Globus pallidus (tissue), 1 donor: ENCODE measurements around the gene OAF.
A peak's percentile ranks its signal among the peaks of the same experiment; 100 is the strongest.
"Not testable (repeated sequence)": the region's sequence is repeated elsewhere in the genome, so short reads cannot be mapped to it uniquely, and the experiment has no call there.

ENCODE experiments used
- DNase-seq: peaks from one replicate; pipeline ENCODE4 v3.0.0-alpha.2; 2015; ENCODE audit warnings: low spot score

OAF gene

DNA sequence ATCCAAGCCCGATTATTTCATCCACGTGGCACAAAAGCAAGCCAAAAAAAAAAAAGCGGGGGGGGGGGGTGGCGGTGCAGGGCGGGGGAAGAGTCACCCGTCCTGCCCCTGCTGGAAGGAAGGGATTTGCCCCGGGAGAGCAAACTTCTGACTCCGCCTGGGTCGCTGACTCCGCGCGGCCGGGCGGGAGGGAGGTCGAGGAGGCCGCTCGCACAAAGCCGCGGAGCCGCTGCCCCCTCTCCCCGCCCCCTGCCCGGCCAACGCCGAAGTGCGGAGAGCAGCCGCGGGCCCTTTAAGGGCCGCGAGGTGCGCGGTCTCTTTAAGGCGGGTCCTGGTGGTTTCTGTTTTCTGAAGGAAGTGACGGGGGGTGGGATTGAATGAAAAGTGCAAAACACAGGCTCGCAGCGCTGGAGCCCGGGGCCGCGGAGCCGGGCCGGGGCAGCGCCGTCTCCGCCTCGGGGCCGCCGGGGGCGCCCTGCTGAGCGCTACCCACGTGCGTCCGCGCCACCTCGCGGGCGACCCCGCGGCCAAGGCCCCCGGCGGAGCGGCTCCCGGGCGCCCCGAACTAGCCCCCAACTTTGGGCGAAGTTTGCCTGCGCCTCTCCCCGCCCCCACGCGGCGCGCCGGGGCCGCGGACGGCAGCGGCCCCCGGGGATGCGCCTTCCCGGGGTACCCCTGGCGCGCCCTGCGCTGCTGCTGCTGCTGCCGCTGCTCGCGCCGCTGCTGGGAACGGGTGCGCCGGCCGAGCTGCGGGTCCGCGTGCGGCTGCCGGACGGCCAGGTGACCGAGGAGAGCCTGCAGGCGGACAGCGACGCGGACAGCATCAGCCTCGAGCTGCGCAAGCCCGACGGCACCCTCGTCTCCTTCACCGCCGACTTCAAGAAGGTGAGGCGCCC is at the start of gene OAF:
OAF (plus strand) TSS at position 407 of the 896 bp plus-strand sequence; CDS start at position 655, 248 bp downstream.
- DNase-seq, result peak; percentile 73

DNA sequence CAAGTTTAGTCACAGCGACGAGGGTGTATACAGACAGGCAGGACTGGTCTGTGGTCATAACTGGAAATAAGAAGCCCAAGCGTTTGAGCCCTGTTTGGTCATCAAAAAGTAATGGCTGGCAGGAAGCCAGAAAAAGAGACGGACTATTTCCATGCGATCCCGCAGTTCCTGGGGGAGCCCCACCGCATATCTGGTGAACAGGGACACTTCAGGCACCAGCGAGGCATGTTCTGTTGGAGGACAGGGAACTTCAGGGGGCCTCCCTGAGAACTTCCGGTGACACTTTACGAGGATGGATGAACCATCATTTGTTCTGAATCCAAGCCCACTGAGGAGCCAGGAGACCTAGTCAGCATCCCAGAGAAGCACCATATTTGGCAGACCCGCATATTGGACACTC is 43.2 kb upstream of the OAF start:
- no peak for DNase-seq

DNA sequence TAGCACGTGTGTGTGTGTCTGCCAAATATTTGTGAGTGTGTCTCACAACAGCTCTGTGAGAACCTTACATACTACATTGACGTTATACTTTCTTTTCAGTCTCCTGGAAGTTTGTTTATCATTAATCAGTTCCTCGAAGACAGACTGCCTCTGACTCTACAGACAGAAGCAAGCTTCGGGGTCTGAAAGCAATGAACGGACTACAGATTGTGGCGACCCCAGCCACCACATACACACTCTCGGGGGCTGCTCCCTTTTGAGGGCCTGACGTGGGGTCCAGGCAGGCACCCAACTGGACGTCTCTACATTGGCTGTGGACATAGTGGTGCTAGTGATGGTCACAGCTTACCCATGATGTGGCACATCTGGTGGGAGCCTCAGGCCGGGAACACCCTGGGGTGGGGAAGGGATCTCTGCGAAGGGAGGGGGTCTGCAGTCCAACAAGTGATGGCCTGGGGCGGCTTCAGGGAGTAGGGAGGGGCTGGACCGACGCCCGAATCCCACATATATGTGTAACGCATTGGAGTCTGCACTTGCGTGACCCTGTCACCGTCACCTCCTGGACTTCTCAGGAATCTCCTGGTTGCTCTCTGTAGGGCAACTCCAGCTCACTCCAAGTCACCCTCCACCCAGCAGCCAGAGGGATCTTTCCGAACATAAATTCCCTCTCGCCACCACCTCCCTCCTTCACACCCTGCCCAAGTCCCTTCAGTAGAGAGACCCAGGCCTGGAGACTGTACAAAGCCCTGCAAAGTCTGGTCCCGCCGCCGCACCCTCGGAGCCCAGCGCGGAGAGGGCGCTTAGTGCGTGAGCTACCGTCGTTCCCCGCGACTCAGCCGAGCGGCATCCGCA is 42.5 kb upstream of the OAF start:
- DNase-seq, result no peak

DNA sequence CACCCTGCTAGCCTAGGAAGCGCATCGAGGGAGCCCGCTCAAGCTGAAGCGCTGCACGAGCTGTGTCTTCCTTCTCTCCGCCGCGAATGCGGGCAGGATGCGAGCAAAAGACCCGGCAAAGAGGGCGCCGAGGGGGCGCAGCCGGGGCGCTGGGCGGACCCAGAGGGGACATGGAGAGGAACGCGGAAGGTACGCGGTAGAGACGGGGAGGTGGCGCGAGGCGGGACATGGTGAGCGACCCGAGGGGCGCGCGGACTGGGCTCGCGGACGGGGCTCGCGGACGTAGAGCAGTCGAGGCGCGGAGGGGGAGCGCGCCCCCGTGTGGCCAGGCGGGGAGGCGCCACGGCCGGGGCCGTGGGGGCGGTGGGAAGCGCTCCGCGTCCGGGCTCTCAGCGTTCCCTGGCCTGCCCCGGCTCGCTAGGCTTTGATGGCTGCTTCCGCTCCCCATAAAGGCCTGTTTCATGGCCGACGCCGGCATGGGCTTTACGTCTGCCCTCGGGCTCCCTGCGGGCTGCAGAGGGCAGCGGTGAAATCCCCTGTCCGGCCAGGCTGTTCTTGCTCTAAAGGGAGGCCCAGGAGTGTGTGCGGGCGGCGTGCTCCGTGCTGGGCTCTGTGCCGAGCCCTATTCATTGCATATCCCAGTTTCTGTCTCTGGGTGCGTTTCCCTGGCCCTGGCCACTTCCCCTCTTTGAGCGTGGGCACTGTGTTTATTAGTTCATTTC is 41.7 kb upstream of the OAF start:
- peak; percentile 67 for DNase-seq

DNA sequence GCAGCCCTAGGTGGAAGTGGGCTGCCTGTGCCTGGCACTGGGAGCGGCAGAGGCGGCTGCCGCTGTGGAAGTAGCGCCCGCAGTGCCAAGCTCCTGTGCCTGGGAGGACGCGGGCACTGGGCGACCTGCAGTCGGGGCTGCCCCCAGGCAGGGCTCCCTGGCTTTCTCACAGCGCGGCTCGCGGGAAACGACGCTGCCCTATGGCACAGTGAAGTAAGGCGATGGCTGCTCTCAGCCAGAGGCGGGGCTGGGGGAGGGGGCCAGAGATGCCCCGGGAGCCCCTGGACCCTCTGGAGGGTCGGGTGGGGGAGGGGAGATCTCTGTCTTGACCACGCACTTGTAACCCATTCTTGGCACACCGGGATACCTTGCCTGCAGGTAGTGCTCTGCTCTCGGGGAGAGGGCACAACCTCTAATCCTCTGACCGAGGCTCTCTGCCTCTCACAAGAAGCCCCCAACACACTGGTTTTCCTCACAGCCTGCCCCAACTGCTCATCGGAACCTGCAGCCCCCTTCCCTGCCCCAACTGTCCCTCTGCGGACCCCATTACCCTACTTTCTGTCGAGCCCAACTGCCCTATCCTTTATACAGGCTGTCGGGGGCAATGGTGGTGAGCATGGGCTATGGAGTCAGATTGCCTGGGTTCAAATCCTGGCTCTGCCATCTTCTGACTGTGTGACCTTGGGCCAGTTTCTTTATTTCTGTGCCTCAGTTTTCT is 40.7 kb upstream of the OAF start:
- no peak for DNase-seq

DNA sequence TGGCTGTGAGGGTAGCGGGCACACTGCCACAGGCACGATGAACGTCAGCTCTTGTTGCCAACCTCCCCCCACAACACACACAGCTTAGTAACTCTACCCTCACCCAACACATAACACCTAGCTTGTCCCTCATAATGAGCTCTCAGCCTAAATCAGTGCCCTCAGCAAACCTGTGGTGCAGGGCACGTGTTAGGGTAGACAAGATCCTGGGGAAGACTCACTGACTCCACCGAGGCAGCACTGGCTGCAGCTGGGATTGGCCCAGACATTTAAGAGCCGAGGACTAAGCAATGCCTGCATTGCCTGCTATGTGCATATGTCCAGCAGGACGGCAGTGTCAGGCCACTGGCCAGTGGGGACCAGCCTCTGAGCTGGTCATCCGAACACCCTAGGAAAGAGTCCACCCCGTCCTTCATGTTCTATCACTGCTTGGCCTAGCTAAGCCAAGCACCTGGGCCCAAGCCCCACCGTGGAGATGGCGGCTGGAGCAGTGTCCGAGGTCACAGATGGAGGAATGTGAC is 40.0 kb upstream of the OAF start:
- no peak for DNase-seq

DNA sequence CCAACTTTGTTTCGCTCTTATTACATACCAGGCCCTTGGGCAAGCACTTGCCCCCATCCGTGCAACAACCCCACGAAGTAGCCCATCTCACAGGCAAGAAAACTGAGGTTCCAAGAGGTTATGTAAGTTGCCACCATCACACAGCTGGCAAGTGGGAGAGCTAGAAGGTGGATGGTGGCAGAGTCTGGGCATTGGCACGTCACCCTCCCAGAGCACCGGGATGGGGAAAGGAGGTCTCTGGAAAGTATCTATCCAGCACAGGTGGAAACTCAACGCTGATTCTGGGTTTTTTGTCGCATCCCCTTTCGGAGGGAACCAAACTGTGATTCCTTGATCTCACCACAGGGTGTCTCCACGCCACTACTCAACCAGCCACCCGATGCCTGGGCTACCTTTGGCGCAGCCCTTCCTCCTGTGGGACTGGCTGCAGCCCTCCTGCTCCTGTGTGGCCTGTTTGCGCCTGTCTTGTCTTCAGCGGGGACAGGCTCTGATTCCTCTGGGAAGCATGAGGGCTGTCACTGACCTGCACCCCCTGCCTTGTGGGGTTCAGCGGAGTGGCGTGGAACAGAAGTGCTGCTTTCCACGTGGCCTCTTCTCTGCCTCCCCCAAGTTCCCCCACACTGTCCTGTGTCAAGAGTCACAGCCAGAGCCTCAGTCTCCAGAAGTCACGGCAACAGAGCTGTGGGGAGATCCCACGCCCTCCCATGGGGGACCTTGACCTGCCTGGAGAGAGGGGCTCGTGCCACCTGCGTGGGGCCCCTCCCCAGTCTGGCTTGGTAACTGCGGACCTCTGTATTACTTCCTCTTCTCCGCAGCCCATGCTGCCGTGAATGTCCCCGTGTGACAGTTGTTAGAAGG is 38.5 kb upstream of the OAF start:
- peak; percentile 54 for DNase-seq

DNA sequence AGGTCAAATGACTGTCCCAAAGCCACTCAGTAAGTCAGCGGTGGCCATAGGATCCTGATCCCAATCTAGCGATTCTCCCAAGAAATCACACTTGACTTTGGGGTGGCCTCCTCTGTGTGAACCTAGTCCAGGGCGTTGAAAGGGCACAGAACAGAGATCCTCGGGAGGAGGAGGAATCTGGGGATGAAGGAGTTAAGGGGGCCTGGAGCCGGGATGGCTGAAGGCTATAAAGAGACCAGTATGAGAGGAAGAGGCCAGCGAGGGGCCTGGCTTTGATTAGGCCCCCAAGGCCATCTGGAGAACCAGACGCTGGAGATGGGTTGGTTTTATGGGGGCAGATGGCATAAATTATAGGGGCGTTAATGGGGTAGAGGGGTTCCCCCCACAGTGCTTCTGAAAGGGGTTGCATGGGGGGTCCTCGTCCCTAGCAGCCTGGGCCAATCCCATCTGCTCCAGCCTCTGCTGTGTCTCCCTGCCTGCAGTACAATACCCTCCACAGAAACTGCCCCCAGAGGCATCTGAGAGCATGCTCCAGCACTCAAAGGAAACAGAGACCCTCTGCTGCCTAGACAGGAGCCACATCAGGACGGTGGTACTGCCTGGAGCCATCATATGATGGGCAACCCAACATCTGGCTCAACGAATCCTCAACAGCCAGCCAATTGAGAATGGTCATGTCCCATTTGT is 37.7 kb upstream of the OAF start:
- no peak for DNase-seq

DNA sequence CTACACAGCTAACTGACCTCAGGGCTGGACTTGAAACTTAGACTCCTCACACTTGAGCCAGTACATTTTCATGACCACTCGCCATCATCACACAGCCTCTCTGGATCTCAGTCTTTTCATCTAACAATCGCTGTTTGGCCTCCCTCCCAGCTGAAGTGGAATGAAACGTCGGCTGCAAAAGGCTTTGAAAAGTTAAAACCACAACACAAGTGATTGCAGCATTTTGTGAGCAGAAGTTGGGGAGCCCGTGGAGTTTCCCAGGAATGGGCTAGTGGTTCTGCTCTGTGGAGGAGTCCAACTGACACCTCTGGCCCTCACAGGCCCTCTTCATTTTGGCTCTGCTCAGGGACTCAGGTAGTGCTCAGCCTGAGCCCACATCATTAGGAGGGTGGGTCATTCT is 37.0 kb upstream of the OAF start:
- DNase-seq, result no peak

DNA sequence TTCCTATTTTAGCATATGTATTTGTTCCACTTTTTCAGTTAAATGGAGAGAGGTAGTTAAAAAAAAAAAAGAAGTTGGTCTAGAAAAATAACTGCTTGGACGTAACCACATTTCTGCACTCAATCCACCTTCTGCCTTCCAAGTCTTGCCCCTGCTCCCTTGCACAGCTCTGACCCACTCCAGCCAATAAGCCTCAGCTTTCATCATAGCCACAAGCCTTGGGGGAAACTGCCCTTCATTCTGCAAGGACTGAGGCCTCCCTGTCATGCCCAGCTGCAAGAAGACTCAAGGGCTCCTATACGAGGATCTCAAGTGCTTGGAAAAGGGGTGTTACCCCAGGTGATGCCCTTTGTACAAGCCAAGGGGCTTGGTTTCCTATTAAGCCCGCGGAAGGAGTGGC is 36.0 kb upstream of the OAF start:
- no peak for DNase-seq

DNA sequence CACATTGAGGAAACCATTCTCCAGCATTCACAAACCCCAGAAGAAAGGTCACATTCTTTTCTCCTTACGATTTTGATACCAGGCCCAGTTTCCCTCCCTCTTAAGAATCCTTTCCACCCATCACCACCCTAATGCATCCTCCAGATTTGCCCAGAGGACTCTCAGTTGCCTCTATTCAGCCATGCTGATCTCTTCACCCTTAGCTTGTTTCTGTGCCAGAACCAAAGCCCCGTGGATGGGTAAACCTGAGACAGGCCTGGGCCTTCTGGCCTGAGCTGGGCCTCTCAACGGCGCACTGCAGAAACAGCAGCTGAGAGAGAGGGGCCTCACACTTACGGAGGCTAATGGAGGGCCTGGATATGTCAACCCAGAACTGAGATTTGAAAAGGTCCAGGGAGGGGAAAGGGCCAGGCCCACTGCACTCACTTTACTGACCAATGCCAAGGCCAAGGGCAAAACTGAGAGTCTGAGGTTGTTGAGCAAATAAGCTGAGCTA is 32.2 kb upstream of the OAF start:
- no peak for DNase-seq

DNA sequence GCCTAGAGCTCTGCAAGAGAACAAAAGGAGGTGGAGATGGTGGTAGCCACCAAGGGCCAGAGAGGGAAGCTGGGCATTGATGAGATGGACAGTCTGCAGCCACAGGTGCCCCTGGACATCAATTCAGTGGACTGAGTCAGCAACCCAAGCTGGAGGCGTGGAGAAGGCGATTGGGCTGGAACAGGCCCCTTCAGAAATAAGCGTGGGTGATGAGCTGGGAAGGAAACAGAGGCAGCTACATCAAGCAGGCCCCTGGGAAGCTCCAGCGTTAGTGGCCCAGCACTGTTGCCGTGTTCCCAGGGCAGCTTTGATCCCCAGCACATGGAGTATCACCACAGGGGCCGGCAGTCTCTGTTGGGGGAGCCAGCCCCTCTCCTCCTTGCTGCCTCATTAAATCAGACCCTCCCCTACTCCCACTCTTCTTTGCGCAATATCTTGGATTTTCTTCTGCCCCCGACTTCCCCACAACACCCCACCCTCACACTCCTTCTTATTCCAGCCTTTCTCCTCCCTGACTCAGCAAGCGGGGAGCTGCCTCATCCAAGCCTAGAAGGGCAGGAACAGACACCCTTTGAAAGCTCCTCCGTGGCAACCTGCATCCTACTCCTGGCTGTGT is 31.7 kb upstream of the OAF start:
- DNase-seq, result no peak

DNA sequence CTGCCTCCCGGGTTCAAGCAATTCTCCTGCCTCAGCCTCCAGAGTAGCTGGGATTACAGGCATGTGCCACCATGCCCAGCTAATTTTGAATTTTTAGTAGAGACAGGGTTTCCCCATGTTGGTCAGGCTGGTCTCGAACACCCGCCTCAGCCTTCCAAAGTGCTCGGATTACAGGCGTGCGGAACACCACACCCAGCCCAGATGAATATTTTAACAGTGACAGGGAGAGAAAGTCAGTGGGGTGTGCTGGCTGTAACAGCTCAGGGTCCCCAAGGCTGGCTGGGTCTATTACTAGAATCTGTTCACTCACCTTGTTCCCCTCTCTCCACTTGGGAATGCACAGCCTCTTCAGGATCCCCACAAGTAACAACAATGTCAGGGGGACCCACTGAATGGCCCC is 30.8 kb upstream of the OAF start:
- not testable (repeated sequence) for DNase-seq

DNA sequence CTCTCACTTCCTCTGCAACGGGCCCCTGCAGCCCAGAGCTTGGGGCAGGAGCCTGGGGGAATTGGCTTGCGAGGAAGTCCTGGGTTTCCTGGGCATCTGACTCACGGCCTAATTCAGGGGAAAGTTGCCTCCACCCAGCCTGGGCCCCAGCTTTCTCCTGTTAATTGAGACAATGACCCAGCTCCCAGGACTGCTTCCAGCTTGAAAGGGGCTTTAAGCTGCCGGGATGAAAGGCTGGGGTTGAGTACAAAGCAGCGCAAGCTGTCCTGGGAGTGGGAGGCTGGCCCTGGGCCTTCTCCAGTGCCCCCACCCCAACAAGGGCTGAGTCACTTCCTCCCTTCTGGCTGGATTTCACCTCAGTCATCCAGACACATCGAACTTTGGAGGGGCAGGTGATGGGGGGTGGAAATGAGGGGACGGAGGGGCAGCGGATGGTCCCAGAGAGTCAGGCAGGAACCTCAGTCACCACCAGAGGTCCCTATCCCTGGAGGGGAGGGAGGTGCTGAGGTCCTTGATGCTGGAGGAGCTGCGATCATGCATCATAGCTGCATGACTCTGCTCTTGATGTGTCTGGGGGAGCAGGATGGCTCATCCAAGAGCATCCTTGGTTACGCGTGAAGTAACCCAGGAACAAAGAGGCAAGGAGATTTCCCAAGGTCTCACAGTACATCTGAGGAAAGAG is 30.1 kb upstream of the OAF start:
- DNase-seq, result no peak

DNA sequence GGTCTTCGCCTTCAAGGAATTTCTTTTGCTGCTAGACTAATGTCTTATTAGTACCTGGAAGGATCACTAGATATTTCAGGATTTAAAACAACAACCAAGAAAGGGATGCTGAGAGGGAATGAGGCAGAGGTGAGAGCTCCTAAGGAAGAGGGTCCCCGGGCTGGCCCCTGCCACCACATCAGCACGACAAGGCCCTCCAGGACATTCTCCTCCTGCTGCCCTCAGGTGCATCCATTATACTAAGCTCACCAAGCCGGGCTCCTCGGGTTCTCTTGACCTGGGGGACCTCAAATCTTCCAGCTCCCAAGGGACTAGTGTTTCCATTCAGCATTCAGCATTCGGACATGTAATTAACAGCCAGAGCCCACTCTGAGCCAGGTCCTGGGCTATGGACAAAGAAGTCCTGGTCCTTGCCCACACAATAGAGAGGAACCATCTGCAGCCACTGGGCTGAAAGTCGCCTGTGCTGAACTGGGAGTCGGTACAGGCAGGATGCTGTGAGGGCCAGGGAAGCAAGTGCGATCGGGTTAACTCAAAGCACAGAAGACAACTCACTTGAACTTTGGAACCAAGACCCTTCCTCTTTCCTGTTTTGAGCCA is 29.4 kb upstream of the OAF start:
- DNase-seq, result no peak

DNA sequence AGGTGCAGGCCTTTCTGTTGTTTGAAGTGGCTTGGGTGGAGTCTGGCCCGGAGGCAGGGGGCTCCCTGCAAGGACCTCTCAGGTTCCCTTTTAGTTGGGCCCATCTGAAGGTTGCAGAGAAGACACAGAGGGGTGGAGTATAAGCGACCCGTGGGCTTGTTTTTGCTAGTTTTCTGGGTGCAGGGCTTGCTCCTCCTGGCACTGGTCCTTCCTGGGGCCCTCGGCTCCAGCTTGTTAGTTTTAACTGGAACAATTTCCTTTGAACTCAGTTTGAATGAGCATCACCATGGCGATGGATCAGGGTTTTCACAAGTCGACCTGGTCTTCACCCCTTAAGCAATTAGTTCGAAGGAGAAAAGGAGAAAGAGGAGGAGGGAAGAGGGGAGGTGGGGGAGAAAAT is 28.5 kb upstream of the OAF start:
- no peak for DNase-seq

DNA sequence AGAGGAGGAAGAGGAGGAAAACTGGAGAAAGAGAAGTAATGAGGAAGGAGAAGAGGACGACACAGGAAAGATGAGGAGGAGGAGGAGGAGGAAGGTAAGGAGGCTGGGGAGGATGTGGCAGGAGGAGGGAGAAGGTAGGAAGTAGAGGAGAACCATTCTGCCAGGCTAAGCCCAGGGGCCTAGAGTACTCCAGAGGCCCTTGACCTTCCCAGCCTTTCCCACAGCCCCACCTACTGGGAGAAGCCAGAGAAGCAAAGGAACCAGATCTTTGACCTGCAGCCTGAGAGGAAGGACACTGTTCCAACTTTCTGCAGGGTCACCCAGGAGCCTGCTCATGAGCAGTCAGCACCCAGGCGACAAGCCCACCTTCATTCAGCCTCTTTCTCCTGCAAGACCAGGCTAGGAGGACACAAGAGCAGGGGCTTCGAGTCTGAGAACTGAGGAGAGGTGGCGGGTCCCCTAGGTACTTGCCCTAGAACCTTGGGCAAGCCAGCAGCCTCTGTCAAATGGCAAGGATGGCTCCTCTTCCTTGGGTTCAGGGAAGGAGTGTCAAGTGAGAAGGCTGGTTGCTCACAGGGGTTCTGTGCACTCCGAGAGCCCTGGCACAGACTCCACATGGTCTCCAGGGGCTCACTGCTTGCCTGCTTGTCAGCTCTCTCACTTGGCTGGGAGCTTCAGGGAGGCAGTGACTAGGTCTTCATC is 27.9 kb upstream of the OAF start:
- no peak for DNase-seq

DNA sequence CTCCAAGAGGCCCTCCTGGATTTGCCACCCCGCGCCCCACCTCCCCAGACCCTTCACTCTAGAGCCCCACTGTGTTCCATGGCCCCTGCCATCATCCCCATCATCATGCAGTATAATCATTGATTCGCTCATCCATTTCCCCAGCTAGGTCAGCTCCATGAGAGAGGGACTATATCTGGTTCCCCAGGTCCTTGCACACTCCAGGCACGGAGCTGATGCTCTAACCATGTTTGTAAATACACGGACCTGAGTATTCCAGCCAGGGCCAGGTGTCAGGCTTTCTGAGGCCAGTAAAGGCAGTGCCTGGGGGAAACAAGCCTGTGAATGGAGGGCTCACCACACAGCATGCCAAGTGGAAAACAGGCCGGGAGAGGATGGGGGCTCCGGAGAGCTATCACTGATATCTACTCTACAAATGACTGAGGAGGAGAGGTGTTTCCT is 27.1 kb upstream of the OAF start:
- no peak for DNase-seq
